Neural crest cell (in vitro differentiated cells): ENCODE results near the gene ITGB7. TPM values are rescaled to one million over a fixed set of nuclear protein-coding genes. Genes with fewer than 3 reads are reported as not detected.

ENCODE experiments used
- DNase-seq: peaks from one replicate; pipeline ENCODE4 v3.0.0; 2021; ENCODE audit warnings: low read depth, mixed read lengths, low spot score
- H3K27ac Mint-ChIP-seq: one replicate; pipeline ENCODE4 v1.8.0; 2021; ENCODE audit warnings: mild to moderate bottlenecking, mixed read lengths; ENCODE audit not compliant: unreplicated experiment
- H3K27me3 Mint-ChIP-seq: 2 replicates; pipeline ENCODE4 v1.8.0; 2021; ENCODE audit warnings: low read depth, mild to moderate bottlenecking, mixed read lengths
- H3K36me3 Mint-ChIP-seq: 2 replicates; pipeline ENCODE4 v1.8.0; 2021; ENCODE audit warnings: low read depth, mild to moderate bottlenecking, mixed read lengths
- H3K4me1 Mint-ChIP-seq: 2 replicates; pipeline ENCODE4 v1.8.0; 2021; ENCODE audit warnings: mixed read lengths
- H3K4me3 Mint-ChIP-seq: one replicate; pipeline ENCODE4 v1.8.0; 2021; ENCODE audit warnings: mild to moderate bottlenecking, mixed read lengths
- H3K9me3 Mint-ChIP-seq: 2 replicates; pipeline ENCODE4 v1.8.0; 2021; ENCODE audit warnings: mixed read lengths
- total RNA-seq: library from RNA; stranded (reverse); gene quantifications from 2 replicates; pipeline ENCODE4 v1.2.1, GENCODE V29; 2021
- TF ChIP-seq, protein P1 (sequence below): fragments of 200-600 bp; sonication (generic); conservative IDR thresholded peaks from 2 replicates; pipeline ENCODE4 v1.5.0; 2021; ENCODE audit warnings: antibody characterized with exemption, mild to moderate bottlenecking

The ITGB7 gene
- total RNA-seq, 1 donor from 2014 or later: not detected

DNA sequence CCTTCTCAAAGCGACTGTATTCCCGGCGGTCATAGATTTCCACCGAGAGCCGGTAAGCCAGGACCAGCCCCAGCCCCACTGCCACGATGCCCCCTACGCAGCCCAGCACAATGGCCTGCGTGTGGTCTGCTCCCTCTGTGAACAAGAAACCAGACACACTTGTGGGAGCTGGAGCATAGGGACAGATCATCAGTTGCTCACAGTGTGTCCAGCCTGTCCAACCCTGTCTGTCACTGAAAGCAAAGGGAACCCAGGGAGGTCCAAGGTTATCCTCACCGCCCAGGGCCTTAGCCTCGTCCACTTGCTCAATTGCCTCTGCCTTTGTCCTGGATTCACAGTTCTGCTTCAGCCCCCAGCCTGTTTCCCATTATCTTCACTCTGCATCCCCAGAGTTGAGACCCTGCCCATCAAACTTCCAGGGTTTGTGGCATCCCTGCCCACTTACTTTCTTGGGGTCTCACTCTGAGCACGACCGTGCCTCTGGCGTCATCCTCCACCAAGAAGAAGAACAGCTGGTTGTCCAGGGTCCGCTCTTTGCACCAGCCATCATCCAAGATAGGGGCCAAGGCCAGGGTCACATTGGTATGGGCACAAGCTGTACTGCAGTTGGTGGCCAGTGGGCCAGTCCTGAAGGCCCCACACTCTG lies 15.0 kb downstream of the ITGB7 start:
- Mint-ChIP-seq H3K36me3 (peaks cover 5% of the 10 kb centered on the region), H3K27ac (no peak overlapping the region), H3K27me3 (peaks cover 37% of the 10 kb centered on the region), H3K4me1 (peaks cover 8% of the 10 kb centered on the region), H3K9me3 (no peaks in the 10 kb centered on the region), H3K4me3 (no peak overlapping the region)
- TF ChIP-seq, protein P1, sequence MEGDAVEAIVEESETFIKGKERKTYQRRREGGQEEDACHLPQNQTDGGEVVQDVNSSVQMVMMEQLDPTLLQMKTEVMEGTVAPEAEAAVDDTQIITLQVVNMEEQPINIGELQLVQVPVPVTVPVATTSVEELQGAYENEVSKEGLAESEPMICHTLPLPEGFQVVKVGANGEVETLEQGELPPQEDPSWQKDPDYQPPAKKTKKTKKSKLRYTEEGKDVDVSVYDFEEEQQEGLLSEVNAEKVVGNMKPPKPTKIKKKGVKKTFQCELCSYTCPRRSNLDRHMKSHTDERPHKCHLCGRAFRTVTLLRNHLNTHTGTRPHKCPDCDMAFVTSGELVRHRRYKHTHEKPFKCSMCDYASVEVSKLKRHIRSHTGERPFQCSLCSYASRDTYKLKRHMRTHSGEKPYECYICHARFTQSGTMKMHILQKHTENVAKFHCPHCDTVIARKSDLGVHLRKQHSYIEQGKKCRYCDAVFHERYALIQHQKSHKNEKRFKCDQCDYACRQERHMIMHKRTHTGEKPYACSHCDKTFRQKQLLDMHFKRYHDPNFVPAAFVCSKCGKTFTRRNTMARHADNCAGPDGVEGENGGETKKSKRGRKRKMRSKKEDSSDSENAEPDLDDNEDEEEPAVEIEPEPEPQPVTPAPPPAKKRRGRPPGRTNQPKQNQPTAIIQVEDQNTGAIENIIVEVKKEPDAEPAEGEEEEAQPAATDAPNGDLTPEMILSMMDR: no peak
- DNase-seq: no peak

DNA sequence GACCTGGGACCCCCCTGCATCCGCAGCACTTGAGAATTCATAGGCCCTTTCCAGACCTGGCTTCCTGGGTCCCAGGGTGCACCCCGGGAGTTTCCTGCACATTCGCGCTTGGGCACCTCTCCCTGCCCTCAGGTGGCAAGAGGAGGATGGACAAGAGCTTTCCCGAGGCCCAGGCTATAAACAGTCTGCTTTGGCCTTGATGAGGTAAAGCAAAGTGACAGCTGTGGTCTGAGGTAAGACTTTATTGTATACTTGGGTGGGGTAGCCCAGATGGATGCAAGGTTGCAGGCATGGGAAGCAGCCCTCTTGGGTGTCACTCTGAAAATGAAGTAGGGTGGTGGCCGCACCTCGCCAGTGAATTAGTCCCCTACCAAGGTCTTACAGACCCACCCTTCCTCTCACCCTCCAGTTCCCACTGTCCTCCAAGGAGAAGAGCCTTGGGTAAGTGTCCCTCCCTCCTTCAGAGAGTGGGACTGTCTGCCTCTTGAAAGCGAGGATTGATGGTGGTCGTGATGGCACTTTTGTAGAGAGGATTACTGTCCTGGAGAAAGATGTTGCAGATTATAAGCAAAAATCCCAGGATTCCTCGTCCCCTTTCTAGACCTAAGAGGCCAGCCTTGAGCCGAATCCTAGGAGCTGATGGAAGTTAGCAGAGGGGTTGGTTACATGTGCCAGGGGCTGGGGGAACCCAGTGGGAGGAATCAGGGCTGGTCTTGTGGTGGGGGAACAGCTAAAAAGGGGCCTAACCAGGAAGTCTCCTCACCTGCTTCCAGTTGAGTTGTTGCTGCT lies 15.8 kb downstream of the ITGB7 start:
- Mint-ChIP-seq H3K9me3 (no peaks in the 10 kb centered on the region), H3K27me3 (peaks cover 30% of the 10 kb centered on the region), H3K36me3 (peaks cover 10% of the 10 kb centered on the region), H3K4me1 (peaks cover 5% of the 10 kb centered on the region), H3K27ac (no peak overlapping the region), H3K4me3 (no peak overlapping the region)
- TF ChIP-seq, protein P1: no peak
- no peak for DNase-seq

DNA sequence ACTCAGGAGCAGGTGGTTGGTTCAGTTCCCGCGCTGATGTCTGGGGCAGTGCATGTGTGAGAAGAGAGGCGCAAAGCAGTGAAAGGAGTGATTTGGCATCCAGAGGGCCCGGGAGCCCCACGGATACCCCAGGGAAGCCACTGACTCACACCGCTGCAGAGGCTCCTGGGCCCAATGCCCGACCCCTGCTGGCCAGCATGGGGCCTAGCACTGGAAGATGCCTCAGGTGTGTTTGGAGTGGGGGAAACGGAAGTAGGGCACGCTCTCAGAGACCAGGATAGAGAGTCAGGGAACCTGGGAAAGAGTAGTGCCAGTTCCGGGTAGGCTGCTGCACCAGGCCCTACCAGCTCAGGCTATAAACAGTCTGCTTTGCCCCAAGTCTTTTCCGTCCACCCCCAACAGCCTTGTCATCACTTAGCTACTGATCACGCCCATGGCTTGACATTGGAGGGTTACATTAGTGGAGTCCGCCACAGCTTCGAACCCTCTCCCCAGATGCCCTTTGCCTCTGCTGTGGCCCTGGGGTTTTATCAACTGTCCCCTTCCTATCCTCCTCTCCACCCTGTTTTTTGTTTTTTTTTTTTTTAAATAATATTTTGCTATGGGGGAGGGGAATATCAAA lies 16.8 kb downstream of the ITGB7 start:
- H3K27ac Mint-ChIP-seq: no peak overlapping the region
- peak; percentile 32 for DNase-seq
- TF ChIP-seq, protein P1: peak; percentile 77

DNA sequence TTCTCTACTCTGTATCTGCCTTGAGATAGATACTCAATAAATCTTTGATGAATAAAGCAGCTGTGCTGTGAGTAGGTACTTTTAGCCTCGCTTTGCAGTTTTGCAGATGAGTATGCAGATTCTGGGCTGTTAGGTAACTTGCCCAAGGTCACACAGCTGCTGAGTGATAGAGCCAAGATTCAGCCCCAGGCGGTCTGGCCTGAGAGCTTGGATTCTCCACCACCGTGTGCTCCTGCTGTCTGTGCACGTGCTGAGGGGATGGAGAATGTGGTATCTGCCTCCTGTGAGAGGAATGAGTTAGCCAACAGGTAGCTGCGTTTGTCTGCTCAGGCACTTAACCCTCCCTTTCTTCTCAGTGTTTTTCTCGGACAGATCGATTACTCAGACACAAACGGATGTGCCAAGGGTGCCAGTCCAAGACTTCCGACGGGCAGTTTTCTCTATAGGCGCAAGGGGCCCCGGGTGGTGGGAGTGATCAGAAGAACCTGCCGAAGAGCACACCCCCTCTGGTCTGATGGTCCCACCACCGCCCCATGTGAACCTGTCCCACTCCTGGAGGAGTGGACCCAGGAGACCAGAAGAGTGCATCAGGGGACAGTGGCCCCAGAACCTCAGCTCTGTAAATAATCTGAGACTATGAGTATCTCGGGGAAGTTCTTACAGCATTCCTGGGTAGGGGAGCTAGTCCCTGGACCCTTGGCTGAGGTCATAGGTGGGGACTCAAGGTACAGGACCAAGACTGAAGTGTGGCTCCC lies 19.7 kb downstream of the ITGB7 start:
- H3K27me3 Mint-ChIP-seq: no peaks in the 10 kb centered on the region
- peaks cover 24% of the 10 kb centered on the region for H3K4me1 Mint-ChIP-seq
- TF ChIP-seq, protein P1: no peak
- H3K4me3 Mint-ChIP-seq: no peak overlapping the region
- H3K27ac Mint-ChIP-seq: no peak overlapping the region
- no peaks in the 10 kb centered on the region for H3K9me3 Mint-ChIP-seq
- no peak for DNase-seq
- H3K36me3 Mint-ChIP-seq: peaks cover 21% of the 10 kb centered on the region

More for the DNA sequence above, 16.8 kb downstream of the ITGB7 start:
- peaks cover 15% of the 10 kb centered on the region for H3K36me3 Mint-ChIP-seq
- H3K9me3 Mint-ChIP-seq: no peaks in the 10 kb centered on the region
- no peak overlapping the region for H3K4me3 Mint-ChIP-seq
- H3K27me3 Mint-ChIP-seq: peaks cover 19% of the 10 kb centered on the region
- peaks cover 8% of the 10 kb centered on the region for H3K4me1 Mint-ChIP-seq

DNA sequence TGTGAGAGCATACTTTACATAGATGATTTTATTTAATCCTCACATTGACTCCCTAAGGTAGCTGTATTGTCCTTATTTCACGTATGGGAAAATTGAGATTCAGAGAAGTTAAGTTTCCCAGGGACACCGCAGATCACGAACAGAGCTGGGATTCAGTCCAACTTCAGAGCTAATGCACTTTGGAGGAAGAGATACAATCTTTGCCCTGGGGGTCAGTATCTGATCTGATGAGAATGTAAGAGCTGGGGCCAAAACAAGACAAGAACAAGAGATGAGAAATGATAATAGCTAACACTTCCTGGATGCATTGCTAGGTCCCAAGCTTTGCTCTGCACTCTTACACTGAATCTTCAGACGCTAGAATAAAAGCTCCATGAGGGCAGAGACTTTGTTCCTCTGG lies 20.3 kb downstream of the ITGB7 start:
- Mint-ChIP-seq H3K27ac (no peak overlapping the region), H3K4me1 (peaks cover 29% of the 10 kb centered on the region), H3K4me3 (no peak overlapping the region), H3K27me3 (no peaks in the 10 kb centered on the region), H3K9me3 (no peaks in the 10 kb centered on the region), H3K36me3 (peaks cover 26% of the 10 kb centered on the region)
- TF ChIP-seq, protein P1: no peak
- no peak for DNase-seq
